Loucy (cell line): ENCODE data around the gene PUDP.

Experiments
- H2AFZ ChIP-seq: fragments of 200-600 bp; sonication (generic); 2 replicates; pipeline ENCODE4 v1.6.0; 2016; ENCODE audit warnings: antibody characterized with exemption, mild to moderate bottlenecking, low read length, moderate library complexity
- H3F3A ChIP-seq: fragments of 200-600 bp; 2 replicates; pipeline ENCODE4 v1.6.0; 2016; ENCODE audit warnings: antibody characterized with exemption, low read depth, mild to moderate bottlenecking
- H3K27me3 ChIP-seq: fragments of 200-600 bp; sonication (generic); 2 replicates; pipeline ENCODE4 v1.6.1; 2014; ENCODE audit warnings: low read length, mild to moderate bottlenecking; ENCODE audit not compliant: insufficient read depth, poor library complexity, severe bottlenecking
- H3K36me3 ChIP-seq: fragments of 200-600 bp; sonication (generic); 2 replicates; pipeline ENCODE4 v1.6.1; 2016; ENCODE audit warnings: low read length; ENCODE audit not compliant: insufficient read depth
- H3K4me1 ChIP-seq: fragments of 200-600 bp; sonication (generic); 2 replicates; pipeline ENCODE4 v1.5.1; 2014; ENCODE audit warnings: low read length, mild to moderate bottlenecking; ENCODE audit not compliant: insufficient read depth, poor library complexity, severe bottlenecking
- H3K4me2 ChIP-seq: fragments of 200-600 bp; sonication (generic); 2 replicates; pipeline ENCODE4 v1.6.0; 2014; ENCODE audit warnings: antibody characterized with exemption, low read length, low read depth, mild to moderate bottlenecking; ENCODE audit not compliant: poor library complexity, severe bottlenecking
- H3K4me3 ChIP-seq: fragments of 200-600 bp; sonication (generic); 2 replicates; pipeline ENCODE4 v1.5.1; 2014; ENCODE audit warnings: low read length, mild to moderate bottlenecking, mixed read lengths; ENCODE audit not compliant: poor library complexity, severe bottlenecking
- H3K79me2 ChIP-seq: fragments of 200-600 bp; sonication (generic); 2 replicates; pipeline ENCODE4 v1.6.1; 2014; ENCODE audit warnings: low read length; ENCODE audit not compliant: insufficient read depth
- H3K9ac ChIP-seq: fragments of 200-600 bp; sonication (generic); 2 replicates; pipeline ENCODE4 v1.6.0; 2014; ENCODE audit warnings: mild to moderate bottlenecking, low read depth, low read length, moderate library complexity; ENCODE audit not compliant: poor library complexity, severe bottlenecking
- H3K9me2 ChIP-seq: fragments of 200-600 bp; sonication (generic); replicated peaks from 2 replicates; pipeline ENCODE4 v1.6.1; 2016; ENCODE audit warnings: low read depth, low read length, mixed read lengths
- H3K9me3 ChIP-seq: fragments of 200-600 bp; sonication (generic); 2 replicates; pipeline ENCODE4 v1.6.1; 2014; ENCODE audit warnings: mild to moderate bottlenecking, antibody characterized with exemption, low read length, low read depth; ENCODE audit not compliant: insufficient read depth
- H4K20me1 ChIP-seq: fragments of 200-600 bp; sonication (generic); 2 replicates; pipeline ENCODE4 v1.6.0; 2014; ENCODE audit warnings: antibody characterized with exemption, low read length, mild to moderate bottlenecking; ENCODE audit not compliant: insufficient read depth, poor library complexity, severe bottlenecking
- EZH2phosphoT487 ChIP-seq: fragments of 200-600 bp; IDR thresholded peaks from 2 replicates; pipeline ENCODE4 v1.6.1; 2018; ENCODE audit warnings: antibody characterized with exemption, mild to moderate bottlenecking, moderate library complexity, borderline replicate concordance
- TF ChIP-seq, protein P1 (sequence below): fragments of 200-600 bp; sonication (generic); conservative IDR thresholded peaks from 2 replicates; pipeline ENCODE4 v1.5.1; 2014; ENCODE audit warnings: mild to moderate bottlenecking, antibody characterized with exemption, low read length

Gene PUDP

DNA sequence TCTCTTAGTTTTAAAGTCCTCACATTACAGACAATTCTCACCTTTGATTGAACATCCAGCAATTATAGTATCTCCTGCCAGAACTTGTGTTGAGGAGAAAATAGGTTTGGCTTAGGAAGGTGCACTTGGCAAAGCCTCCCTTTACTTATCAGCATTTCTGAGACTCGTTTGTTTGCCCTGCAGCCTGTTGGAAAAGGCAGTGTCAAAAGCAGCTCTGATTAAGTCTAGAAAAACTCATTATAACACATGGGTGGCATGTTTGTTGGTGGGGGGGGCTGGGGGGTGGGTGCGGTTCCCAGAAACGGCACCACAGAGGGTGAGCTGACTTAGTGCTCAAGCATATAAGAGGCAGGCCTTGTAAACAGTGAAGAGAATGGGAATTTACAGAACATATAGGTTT lies 21.7 kb upstream of the PUDP start:
- no peaks in the 10 kb centered on the region for H3K9me2 ChIP-seq
- no peak overlapping the region for H3K4me3 ChIP-seq
- H3K9me3 ChIP-seq = no peaks in the 10 kb centered on the region
- no peaks in the 10 kb centered on the region for H3K79me2 ChIP-seq
- no peaks in the 10 kb centered on the region for H3K27me3 ChIP-seq
- H3K9ac ChIP-seq = no peak overlapping the region
- TF ChIP-seq, protein P1, sequence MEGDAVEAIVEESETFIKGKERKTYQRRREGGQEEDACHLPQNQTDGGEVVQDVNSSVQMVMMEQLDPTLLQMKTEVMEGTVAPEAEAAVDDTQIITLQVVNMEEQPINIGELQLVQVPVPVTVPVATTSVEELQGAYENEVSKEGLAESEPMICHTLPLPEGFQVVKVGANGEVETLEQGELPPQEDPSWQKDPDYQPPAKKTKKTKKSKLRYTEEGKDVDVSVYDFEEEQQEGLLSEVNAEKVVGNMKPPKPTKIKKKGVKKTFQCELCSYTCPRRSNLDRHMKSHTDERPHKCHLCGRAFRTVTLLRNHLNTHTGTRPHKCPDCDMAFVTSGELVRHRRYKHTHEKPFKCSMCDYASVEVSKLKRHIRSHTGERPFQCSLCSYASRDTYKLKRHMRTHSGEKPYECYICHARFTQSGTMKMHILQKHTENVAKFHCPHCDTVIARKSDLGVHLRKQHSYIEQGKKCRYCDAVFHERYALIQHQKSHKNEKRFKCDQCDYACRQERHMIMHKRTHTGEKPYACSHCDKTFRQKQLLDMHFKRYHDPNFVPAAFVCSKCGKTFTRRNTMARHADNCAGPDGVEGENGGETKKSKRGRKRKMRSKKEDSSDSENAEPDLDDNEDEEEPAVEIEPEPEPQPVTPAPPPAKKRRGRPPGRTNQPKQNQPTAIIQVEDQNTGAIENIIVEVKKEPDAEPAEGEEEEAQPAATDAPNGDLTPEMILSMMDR = no peak
- TF ChIP-seq EZH2phosphoT487 = no peak
- no peaks in the 10 kb centered on the region for H3K36me3 ChIP-seq
- H3K4me2 ChIP-seq = no peak overlapping the region
- H4K20me1 ChIP-seq = no peaks in the 10 kb centered on the region
- no peaks in the 10 kb centered on the region for H3F3A ChIP-seq
- no peaks in the 10 kb centered on the region for H3K4me1 ChIP-seq
- no peak overlapping the region for H2AFZ ChIP-seq

DNA sequence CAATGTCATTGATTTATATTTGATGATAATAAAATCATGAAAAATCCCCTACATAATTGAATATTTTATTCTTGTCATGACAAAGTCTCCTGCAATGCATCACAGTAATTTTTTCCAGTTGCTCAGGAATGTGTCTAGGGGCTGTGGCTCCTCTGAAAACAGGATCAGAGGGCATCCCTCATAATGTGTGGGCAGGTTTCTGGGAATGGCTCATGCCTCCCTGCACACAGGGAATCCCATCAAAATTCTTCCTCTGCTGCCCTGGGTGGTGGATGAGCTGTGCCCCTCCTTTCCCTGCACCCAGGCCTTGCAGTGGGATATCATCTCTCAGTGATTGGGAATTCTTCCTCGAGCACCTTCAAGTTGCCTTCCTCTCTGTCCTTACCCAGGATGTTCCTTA lies 20.4 kb upstream of the PUDP start:
- TF ChIP-seq, protein P1 = no peak
- TF ChIP-seq EZH2phosphoT487 = no peak
- H3K79me2 ChIP-seq = no peaks in the 10 kb centered on the region
- no peak overlapping the region for H2AFZ ChIP-seq
- no peaks in the 10 kb centered on the region for H3K9me3 ChIP-seq
- no peak overlapping the region for H3K4me3 ChIP-seq
- no peaks in the 10 kb centered on the region for H3K4me1 ChIP-seq
- no peak overlapping the region for H3K4me2 ChIP-seq
- no peaks in the 10 kb centered on the region for H3F3A ChIP-seq
- H3K27me3 ChIP-seq = no peaks in the 10 kb centered on the region
- no peaks in the 10 kb centered on the region for H3K36me3 ChIP-seq
- H3K9ac ChIP-seq = no peak overlapping the region
- H4K20me1 ChIP-seq = no peaks in the 10 kb centered on the region
- no peaks in the 10 kb centered on the region for H3K9me2 ChIP-seq

DNA sequence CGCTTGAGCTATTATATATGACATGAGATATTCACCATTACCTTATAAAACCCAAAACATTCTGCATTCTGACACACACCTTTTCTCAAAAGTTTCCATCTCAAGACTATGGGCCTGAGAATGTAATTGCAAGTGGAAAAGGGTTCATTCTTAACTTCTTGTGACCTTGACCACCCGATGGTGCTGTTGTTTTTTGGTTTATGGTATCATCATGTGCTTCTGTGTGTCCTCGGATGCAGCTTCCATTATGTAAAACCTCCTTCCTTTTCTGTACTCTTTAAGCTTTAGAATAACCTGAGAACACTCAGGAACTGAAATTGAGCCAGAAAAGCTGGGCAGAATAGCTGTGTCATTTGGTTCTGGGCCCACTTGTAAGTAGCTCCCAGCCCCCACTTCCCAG lies 16.2 kb upstream of the PUDP start:
- no peak overlapping the region for H3K4me2 ChIP-seq
- no peak overlapping the region for H3K9ac ChIP-seq
- H3K36me3 ChIP-seq = no peaks in the 10 kb centered on the region
- H3K79me2 ChIP-seq = no peaks in the 10 kb centered on the region
- H2AFZ ChIP-seq = no peak overlapping the region
- no peaks in the 10 kb centered on the region for H3K9me3 ChIP-seq
- H4K20me1 ChIP-seq = no peaks in the 10 kb centered on the region
- no peaks in the 10 kb centered on the region for H3F3A ChIP-seq
- H3K9me2 ChIP-seq = no peaks in the 10 kb centered on the region
- peaks cover 11% of the 10 kb centered on the region for H3K4me1 ChIP-seq
- H3K4me3 ChIP-seq = no peak overlapping the region
- H3K27me3 ChIP-seq = no peaks in the 10 kb centered on the region
- TF ChIP-seq, protein P1 = no peak
- no peak for TF ChIP-seq EZH2phosphoT487
